Measurements from ENCODE around the gene OBSCN. TPM values are rescaled to one million over a fixed set of nuclear protein-coding genes. Genes with fewer than 3 reads are reported as not detected.

The OBSCN gene
- total RNA-seq, 1 donor from 2014 or later: 15.2 TPM

GRCh38 chr1:228164561-228165371 lies 43.1 kb upstream of the OBSCN start:
- Mint-ChIP-seq H3K27me3 (ENCODE audit: unreplicated experiment) (no peaks in the 10 kb centered on the region), H3K9me3 (ENCODE audit: unreplicated experiment) (no peaks in the 10 kb centered on the region), H3K36me3 (ENCODE audit: unreplicated experiment) (no peaks in the 10 kb centered on the region), H3K27ac (ENCODE audit: unreplicated experiment) (peak overlapping the region; percentile 97), H3K4me1 (ENCODE audit: unreplicated experiment) (peaks cover 22% of the 10 kb centered on the region), H3K4me3 (ENCODE audit: unreplicated experiment) (peak overlapping the region; percentile 92)
- no peak for TF ChIP-seq CTCF (IDR thresholded peaks at IDR 0.05)
- no peak for DNase-seq (ENCODE audit: extremely low spot score, unreplicated experiment)

- H3K4me1 Mint-ChIP-seq (ENCODE audit: unreplicated experiment): peaks cover 22% of the 10 kb centered on the region
- peak; percentile 100 for DNase-seq (ENCODE audit: extremely low spot score, unreplicated experiment)
- H3K27me3 Mint-ChIP-seq (ENCODE audit: unreplicated experiment): no peaks in the 10 kb centered on the region
- peak within 1 kb of the TSS; percentile 92 for H3K4me3 Mint-ChIP-seq (ENCODE audit: unreplicated experiment)
- no peaks in the 10 kb centered on the region for H3K36me3 Mint-ChIP-seq (ENCODE audit: unreplicated experiment)
- H3K9me3 Mint-ChIP-seq (ENCODE audit: unreplicated experiment): no peaks in the 10 kb centered on the region
- TF ChIP-seq CTCF (IDR thresholded peaks at IDR 0.05): peak; percentile 94
- H3K27ac Mint-ChIP-seq (ENCODE audit: unreplicated experiment): peak within 1 kb of the TSS; percentile 97
Observed at GRCh38 chr1:228165372-228166169, 42.3 kb upstream of the OBSCN start, which contains the start of gene IBA57. TSS of gene IBA57 (plus strand) at chr1:228165804. CDS start at chr1:228165817, 13 bp downstream.

GRCh38 chr1:228166170-228166936 lies 41.5 kb upstream of the OBSCN start:
- DNase-seq (ENCODE audit: extremely low spot score, unreplicated experiment): no peak
- peak overlapping the region; percentile 90 for H3K27ac Mint-ChIP-seq (ENCODE audit: unreplicated experiment)
- no peaks in the 10 kb centered on the region for H3K27me3 Mint-ChIP-seq (ENCODE audit: unreplicated experiment)
- H3K9me3 Mint-ChIP-seq (ENCODE audit: unreplicated experiment): no peaks in the 10 kb centered on the region
- TF ChIP-seq CTCF (IDR thresholded peaks at IDR 0.05): peak; percentile 23
- peak overlapping the region; percentile 71 for H3K4me3 Mint-ChIP-seq (ENCODE audit: unreplicated experiment)
- H3K36me3 Mint-ChIP-seq (ENCODE audit: unreplicated experiment): no peaks in the 10 kb centered on the region
- peaks cover 22% of the 10 kb centered on the region for H3K4me1 Mint-ChIP-seq (ENCODE audit: unreplicated experiment)

GRCh38 chr1:228168563-228169270 lies 39.1 kb upstream of the OBSCN start:
- Mint-ChIP-seq H3K27me3 (ENCODE audit: unreplicated experiment) (no peaks in the 10 kb centered on the region), H3K27ac (ENCODE audit: unreplicated experiment) (no peak overlapping the region), H3K36me3 (ENCODE audit: unreplicated experiment) (no peaks in the 10 kb centered on the region), H3K9me3 (ENCODE audit: unreplicated experiment) (no peaks in the 10 kb centered on the region), H3K4me1 (ENCODE audit: unreplicated experiment) (peaks cover 25% of the 10 kb centered on the region), H3K4me3 (ENCODE audit: unreplicated experiment) (no peak overlapping the region)
- DNase-seq (ENCODE audit: extremely low spot score, unreplicated experiment): no peak
- no peak for TF ChIP-seq CTCF (IDR thresholded peaks at IDR 0.05)
